OCI-LY7 (cell line): ENCODE results near the gene USB1. TPM values are rescaled to one million over a fixed set of nuclear protein-coding genes. Genes with fewer than 3 reads are reported as not detected.

Source experiments
- BruUV-seq: library from RNA; stranded (reverse); fragments of 400-500 nt; replicated peaks from 2 replicates; lab custom pipeline; 2021; lab: Mats Ljungman, UMichigan
- CTCF ChIA-PET: fragments of 300-600 bp; sonication (Branson Sonifier 250); formaldehyde crosslinking; loops from one replicate; lab custom pipeline; 2022; ENCODE audit warnings: antibody characterized with exemption; ENCODE audit not compliant: unreplicated experiment; lab: Charles Lee
- POLR2A ChIA-PET: fragments of 300-600 bp; sonication (Branson Sonifier 250); formaldehyde crosslinking; loops from one replicate; lab custom pipeline; 2022; ENCODE audit warnings: antibody characterized with exemption; lab: Charles Lee
- DNase-seq: peaks from one replicate; pipeline ENCODE4 v3.0.0-alpha.2; 2015; ENCODE audit warnings: low spot score
- H2AFZ ChIP-seq: fragments of 200-600 bp; sonication (generic), shearing (Covaris generic); 2 replicates; pipeline ENCODE4 v1.6.1; 2014; ENCODE audit warnings: mild to moderate bottlenecking, antibody characterized with exemption, low read length, moderate library complexity
- H3K27ac ChIP-seq: fragments of 200-600 bp; sonication (generic); 2 replicates; pipeline ENCODE4 v1.5.1; 2014; ENCODE audit warnings: mixed run types, low read depth, mild to moderate bottlenecking, moderate library complexity, low read length, inconsistent platforms; ENCODE audit not compliant: poor library complexity, severe bottlenecking
- H3K36me3 ChIP-seq: fragments of 200-600 bp; sonication (generic); 2 replicates; pipeline ENCODE4 v1.6.1; 2014; ENCODE audit warnings: mild to moderate bottlenecking, antibody characterized with exemption, low read length, moderate library complexity, mixed read lengths; ENCODE audit not compliant: insufficient read depth
- H3K4me1 ChIP-seq: fragments of 200-600 bp; sonication (generic); 2 replicates; pipeline ENCODE4 v1.5.1; 2014; ENCODE audit warnings: mild to moderate bottlenecking, low read length; ENCODE audit not compliant: insufficient read depth, poor library complexity, severe bottlenecking
- H3K4me2 ChIP-seq: fragments of 200-600 bp; sonication (generic); 2 replicates; pipeline ENCODE4 v1.6.1; 2014; ENCODE audit warnings: mild to moderate bottlenecking, low read length
- H3K4me3 ChIP-seq: fragments of 200-600 bp; sonication (generic); 2 replicates; pipeline ENCODE4 v1.5.1; 2014; ENCODE audit warnings: mild to moderate bottlenecking, low read depth, low read length; ENCODE audit not compliant: poor library complexity, severe bottlenecking
- H3K79me2 ChIP-seq: fragments of 200-600 bp; sonication (generic); 2 replicates; pipeline ENCODE4 v1.6.1; 2016; ENCODE audit warnings: low read depth, mild to moderate bottlenecking, low read length, moderate library complexity, mixed read lengths; ENCODE audit not compliant: insufficient read depth
- H3K9me2 ChIP-seq: fragments of 200-600 bp; sonication (generic); 2 replicates; pipeline ENCODE4 v1.6.1; 2016; ENCODE audit warnings: mild to moderate bottlenecking, low read length, mixed read lengths; ENCODE audit not compliant: insufficient read depth
- H3K9me3 ChIP-seq: fragments of 200-600 bp; sonication (generic); 2 replicates; pipeline ENCODE4 v1.6.1; 2014; ENCODE audit warnings: mild to moderate bottlenecking, mixed run types, low read length, mixed read lengths
- H4K20me1 ChIP-seq: fragments of 200-600 bp; sonication (generic); 2 replicates; pipeline ENCODE4 v1.6.1; 2014; ENCODE audit warnings: mild to moderate bottlenecking, antibody characterized with exemption, low read length, moderate library complexity, mixed read lengths; ENCODE audit not compliant: insufficient read depth
- CTCF ChIP-seq: fragments of 200-600 bp; sonication (generic); conservative IDR thresholded peaks from 2 replicates; pipeline ENCODE4 v1.5.1; 2014; ENCODE audit warnings: mild to moderate bottlenecking, antibody characterized with exemption, low read length, moderate library complexity, mixed read lengths
- EZH2phosphoT487 ChIP-seq: fragments of 200-600 bp; sonication (generic); IDR thresholded peaks from 2 replicates; pipeline ENCODE4 v1.6.1; 2018; ENCODE audit warnings: low read depth, borderline replicate concordance, mild to moderate bottlenecking, mixed run types, antibody characterized with exemption, low read length, moderate library complexity, mixed read lengths
- intact Hi-C: fragments of 100-400 bp; cut with micrococcal nuclease; formaldehyde crosslinking; loops from one replicate; pipeline ENCODE4 v1.10.0; 2022; ENCODE audit not compliant: unreplicated experiment
- total RNA-seq, 2 experiments: library from RNA; depleted of rRNA in 1 of 2; stranded (reverse); fragments of >200 nt in 1 of 2; shearing (Covaris generic) in 1 of 2; gene quantifications; 2 replicates each; pipeline ENCODE4 v1.2.3, GENCODE V29; 2014 to 2022

USB1 gene
- total RNA-seq, 2 experiments from 2014 or later = 12.5 to 48.3 TPM

- no peak overlapping the region for H3K4me2 ChIP-seq
- CTCF ChIA-PET = interaction anchor here (0.5 kb wide), 1 partner anchor 166 kb away, joined by 3 read pairs; no protein-coding TSS in a partner anchor
- POLR2A ChIA-PET = interaction anchor here (0.6 to 1.3 kb wide), 3 partner anchors 11 to 293 kb away, joined by 3 to 4 read pairs (median 3); no protein-coding TSS in a partner anchor
- peaks cover 11% of the 10 kb centered on the region for H3K4me1 ChIP-seq
- intact Hi-C loops = loop anchor here (5.0 kb wide), 1 partner anchor 169 kb away; the partner anchor contains the start of gene CSNK2A2
- TF ChIP-seq EZH2phosphoT487 = no peak
- TF ChIP-seq CTCF = no peak
- H3K9me3 ChIP-seq = no peaks in the 10 kb centered on the region
- no peak overlapping the region for H3K27ac ChIP-seq
- no peaks in the 10 kb centered on the region for H3K9me2 ChIP-seq
- no peaks in the 10 kb centered on the region for H3K36me3 ChIP-seq
- no peak overlapping the region for H3K4me3 ChIP-seq
- H3K79me2 ChIP-seq = no peaks in the 10 kb centered on the region
- H4K20me1 ChIP-seq = no peaks in the 10 kb centered on the region
- no peak overlapping the region for H2AFZ ChIP-seq
- BruUV-seq = no TSS peak
- DNase-seq = no peak
These were observed 26.8 kb downstream of the USB1 start for GRCh38 chr16:58027916-58028455.

GRCh38 chr16:58028541-58029070, 27.4 kb downstream of the USB1 start:
- intact Hi-C loops = loop anchor here (5.0 kb wide), 1 partner anchor 169 kb away; the partner anchor contains the start of gene CSNK2A2
- Histone ChIP-seq H3K27ac (no peak overlapping the region), H2AFZ (no peak overlapping the region), H3K4me2 (no peak overlapping the region), H3K4me1 (peaks cover 17% of the 10 kb centered on the region), H3K9me3 (no peaks in the 10 kb centered on the region), H4K20me1 (no peaks in the 10 kb centered on the region), H3K4me3 (no peak overlapping the region), H3K36me3 (no peaks in the 10 kb centered on the region), H3K79me2 (no peaks in the 10 kb centered on the region), H3K9me2 (no peaks in the 10 kb centered on the region)
- no TSS peak for BruUV-seq
- ChIA-PET POLR2A (interaction anchor here (1.0 to 1.3 kb wide), 2 partner anchors 10 to 99 kb away, joined by 3 read pairs; no protein-coding TSS in a partner anchor), CTCF (no interaction called here)
- no peak for DNase-seq
- TF ChIP-seq CTCF = no peak
- no peak for TF ChIP-seq EZH2phosphoT487

- Histone ChIP-seq H3K79me2 (no peaks in the 10 kb centered on the region), H3K27ac (no peak overlapping the region), H4K20me1 (no peaks in the 10 kb centered on the region), H3K9me2 (no peaks in the 10 kb centered on the region), H2AFZ (no peak overlapping the region), H3K4me3 (no peak overlapping the region), H3K4me2 (no peak overlapping the region), H3K4me1 (peaks cover 25% of the 10 kb centered on the region), H3K9me3 (no peaks in the 10 kb centered on the region), H3K36me3 (no peaks in the 10 kb centered on the region)
- ChIA-PET CTCF (no interaction called here), POLR2A (no interaction called here)
- BruUV-seq = no TSS peak
- no peak for DNase-seq
- intact Hi-C loops = loop anchor here (5.0 kb wide), 1 partner anchor 168 kb away; the partner anchor contains the start of gene CSNK2A2
- TF ChIP-seq CTCF = no peak
- no peak for TF ChIP-seq EZH2phosphoT487
These were observed 28.2 kb downstream of the USB1 start for GRCh38 chr16:58029410-58029809.
